WTC11 (cell line): ENCODE data around the gene SLC38A8.

ENCODE experiments used
- CREB1 ChIP-seq: sonication (generic); formaldehyde crosslinking; IDR thresholded peaks from 2 replicates; pipeline ENCODE4 v1.8.0; 2023; ENCODE audit warnings: mild to moderate bottlenecking, missing genetic modification reagents
- GRHL2 ChIP-seq: fragments of 250-450 bp; sonication (Bioruptor Pico); IDR thresholded peaks from 2 replicates; pipeline ENCODE4 v1.8.0; 2022; ENCODE audit warnings: mild to moderate bottlenecking, moderate library complexity; ENCODE audit not compliant: insufficient replicate concordance, severe bottlenecking
- ZNF263 ChIP-seq: sonication (generic); formaldehyde crosslinking; IDR thresholded peaks from 2 replicates; pipeline ENCODE4 v1.8.1; 2022; ENCODE audit warnings: low read depth, mild to moderate bottlenecking, moderate library complexity, missing genetic modification reagents
- TF ChIP-seq, protein P1 (sequence below): sonication (generic); formaldehyde crosslinking; conservative IDR thresholded peaks from 2 replicates; pipeline ENCODE4 v1.8.1; 2023; ENCODE audit warnings: mild to moderate bottlenecking, low read depth, missing genetic modification reagents, moderate library complexity
- TF ChIP-seq, protein P2 (sequence below): fragments of 200-600 bp; IDR thresholded peaks from 2 replicates; pipeline ENCODE4 v1.8.0; 2022; ENCODE audit warnings: antibody characterized with exemption
- TF ChIP-seq, protein P3 (sequence below): sonication (generic); formaldehyde crosslinking; IDR thresholded peaks from 2 replicates; pipeline ENCODE4 v1.8.0; 2022; ENCODE audit warnings: mild to moderate bottlenecking, missing genetic modification reagents

DNA sequence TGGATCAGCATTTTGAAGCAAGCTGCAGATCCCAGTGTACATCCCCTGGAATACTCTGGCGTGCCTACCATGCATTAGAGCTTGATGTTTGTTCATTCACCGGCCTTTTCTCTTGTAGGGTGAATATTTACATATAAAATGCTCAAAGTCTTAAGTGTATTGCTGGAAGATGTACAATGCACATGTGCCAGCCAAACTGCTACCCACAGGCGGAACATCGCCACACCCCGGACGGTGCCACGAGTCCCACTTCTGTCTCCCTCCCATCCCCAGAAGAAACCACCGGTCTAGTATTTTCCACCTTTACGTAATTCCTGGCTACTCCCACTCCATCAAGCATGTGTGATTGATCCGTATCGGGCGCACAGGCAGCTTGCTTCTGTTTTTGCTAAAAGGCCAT is 4.1 kb downstream of the SLC38A8 start:
- TF ChIP-seq GRHL2 (CRISPR knock-in tag) (no peak), ZNF263 (CRISPR knock-in tag) (no peak), CREB1 (no peak)
- TF ChIP-seq, protein P1, sequence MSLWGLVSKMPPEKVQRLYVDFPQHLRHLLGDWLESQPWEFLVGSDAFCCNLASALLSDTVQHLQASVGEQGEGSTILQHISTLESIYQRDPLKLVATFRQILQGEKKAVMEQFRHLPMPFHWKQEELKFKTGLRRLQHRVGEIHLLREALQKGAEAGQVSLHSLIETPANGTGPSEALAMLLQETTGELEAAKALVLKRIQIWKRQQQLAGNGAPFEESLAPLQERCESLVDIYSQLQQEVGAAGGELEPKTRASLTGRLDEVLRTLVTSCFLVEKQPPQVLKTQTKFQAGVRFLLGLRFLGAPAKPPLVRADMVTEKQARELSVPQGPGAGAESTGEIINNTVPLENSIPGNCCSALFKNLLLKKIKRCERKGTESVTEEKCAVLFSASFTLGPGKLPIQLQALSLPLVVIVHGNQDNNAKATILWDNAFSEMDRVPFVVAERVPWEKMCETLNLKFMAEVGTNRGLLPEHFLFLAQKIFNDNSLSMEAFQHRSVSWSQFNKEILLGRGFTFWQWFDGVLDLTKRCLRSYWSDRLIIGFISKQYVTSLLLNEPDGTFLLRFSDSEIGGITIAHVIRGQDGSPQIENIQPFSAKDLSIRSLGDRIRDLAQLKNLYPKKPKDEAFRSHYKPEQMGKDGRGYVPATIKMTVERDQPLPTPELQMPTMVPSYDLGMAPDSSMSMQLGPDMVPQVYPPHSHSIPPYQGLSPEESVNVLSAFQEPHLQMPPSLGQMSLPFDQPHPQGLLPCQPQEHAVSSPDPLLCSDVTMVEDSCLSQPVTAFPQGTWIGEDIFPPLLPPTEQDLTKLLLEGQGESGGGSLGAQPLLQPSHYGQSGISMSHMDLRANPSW (CRISPR knock-in tag), result no peak
- TF ChIP-seq, protein P2, sequence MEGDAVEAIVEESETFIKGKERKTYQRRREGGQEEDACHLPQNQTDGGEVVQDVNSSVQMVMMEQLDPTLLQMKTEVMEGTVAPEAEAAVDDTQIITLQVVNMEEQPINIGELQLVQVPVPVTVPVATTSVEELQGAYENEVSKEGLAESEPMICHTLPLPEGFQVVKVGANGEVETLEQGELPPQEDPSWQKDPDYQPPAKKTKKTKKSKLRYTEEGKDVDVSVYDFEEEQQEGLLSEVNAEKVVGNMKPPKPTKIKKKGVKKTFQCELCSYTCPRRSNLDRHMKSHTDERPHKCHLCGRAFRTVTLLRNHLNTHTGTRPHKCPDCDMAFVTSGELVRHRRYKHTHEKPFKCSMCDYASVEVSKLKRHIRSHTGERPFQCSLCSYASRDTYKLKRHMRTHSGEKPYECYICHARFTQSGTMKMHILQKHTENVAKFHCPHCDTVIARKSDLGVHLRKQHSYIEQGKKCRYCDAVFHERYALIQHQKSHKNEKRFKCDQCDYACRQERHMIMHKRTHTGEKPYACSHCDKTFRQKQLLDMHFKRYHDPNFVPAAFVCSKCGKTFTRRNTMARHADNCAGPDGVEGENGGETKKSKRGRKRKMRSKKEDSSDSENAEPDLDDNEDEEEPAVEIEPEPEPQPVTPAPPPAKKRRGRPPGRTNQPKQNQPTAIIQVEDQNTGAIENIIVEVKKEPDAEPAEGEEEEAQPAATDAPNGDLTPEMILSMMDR, result no peak
- TF ChIP-seq, protein P3, sequence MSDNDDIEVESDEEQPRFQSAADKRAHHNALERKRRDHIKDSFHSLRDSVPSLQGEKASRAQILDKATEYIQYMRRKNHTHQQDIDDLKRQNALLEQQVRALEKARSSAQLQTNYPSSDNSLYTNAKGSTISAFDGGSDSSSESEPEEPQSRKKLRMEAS, result no peak
